ENCODE measurements around the gene CALHM5. TPM values are rescaled to one million over a fixed set of nuclear protein-coding genes. Genes with fewer than 3 reads are reported as not detected.
"Not testable (repeated sequence)": the region's sequence is repeated elsewhere in the genome, so short reads cannot be mapped to it uniquely, and the experiment has no call there.

Gene CALHM5, protein sequence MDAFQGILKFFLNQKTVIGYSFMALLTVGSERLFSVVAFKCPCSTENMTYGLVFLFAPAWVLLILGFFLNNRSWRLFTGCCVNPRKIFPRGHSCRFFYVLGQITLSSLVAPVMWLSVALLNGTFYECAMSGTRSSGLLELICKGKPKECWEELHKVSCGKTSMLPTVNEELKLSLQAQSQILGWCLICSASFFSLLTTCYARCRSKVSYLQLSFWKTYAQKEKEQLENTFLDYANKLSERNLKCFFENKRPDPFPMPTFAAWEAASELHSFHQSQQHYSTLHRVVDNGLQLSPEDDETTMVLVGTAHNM
- total RNA-seq (2014; rRNA removed; shearing (Covaris generic)) = under 0.01 TPM in 2 replicates

GRCh38 chr6:116511424-116512110 lies at the start of gene CALHM5:
TSS of gene CALHM5 (plus strand) at chr6:116511639. CDS start at chr6:116511697, 58 bp downstream.
- DNase-seq (ENCODE audit: low spot score) = no peak
- in situ Hi-C loops (cut with HindIII; ENCODE audit: low sequenced_read_pairs) = no loop called here

GRCh38 chr6:116461932-116462885 lies 49.2 kb upstream of the CALHM5 start:
- in situ Hi-C loops (cut with HindIII; ENCODE audit: low sequenced_read_pairs) = no loop called here
- DNase-seq (ENCODE audit: low spot score) = no peak

DNA sequence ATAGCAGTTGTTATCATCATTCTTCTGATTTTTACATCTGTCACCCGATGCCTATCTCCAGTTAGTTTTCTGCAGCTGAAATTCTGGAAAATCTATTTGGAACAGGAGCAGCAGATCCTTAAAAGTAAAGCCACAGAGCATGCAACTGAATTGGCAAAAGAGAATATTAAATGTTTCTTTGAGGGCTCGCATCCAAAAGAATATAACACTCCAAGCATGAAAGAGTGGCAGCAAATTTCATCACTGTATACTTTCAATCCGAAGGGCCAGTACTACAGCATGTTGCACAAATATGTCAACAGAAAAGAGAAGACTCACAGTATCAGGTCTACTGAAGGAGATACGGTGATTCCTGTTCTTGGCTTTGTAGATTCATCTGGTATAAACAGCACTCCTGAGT lies 48.1 kb upstream of the CALHM5 start:
- in situ Hi-C loops (cut with HindIII; ENCODE audit: low sequenced_read_pairs) = no loop called here
- no peak for DNase-seq (ENCODE audit: low spot score)

DNA sequence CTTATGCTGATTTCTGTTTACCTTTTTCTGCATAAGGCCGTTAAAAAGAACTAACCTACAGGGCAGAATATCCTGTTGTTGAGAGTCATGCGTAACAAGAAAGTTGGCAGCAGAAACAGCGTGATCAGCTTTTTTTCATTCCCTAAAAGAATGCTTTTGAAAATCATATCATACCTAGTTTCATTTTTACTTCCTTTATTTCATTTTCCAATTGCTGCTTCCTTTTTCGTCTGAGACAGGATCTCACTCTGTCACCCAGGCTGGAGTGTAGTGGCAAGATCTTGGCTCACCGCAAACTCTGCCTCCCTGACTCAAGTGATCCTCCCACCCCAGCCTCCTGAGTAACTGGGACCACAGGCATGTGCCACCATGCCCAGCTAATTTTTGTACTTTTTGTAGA lies 46.2 kb upstream of the CALHM5 start:
- in situ Hi-C loops (cut with HindIII; ENCODE audit: low sequenced_read_pairs) = no loop called here
- DNase-seq (ENCODE audit: low spot score) = no peak

DNA sequence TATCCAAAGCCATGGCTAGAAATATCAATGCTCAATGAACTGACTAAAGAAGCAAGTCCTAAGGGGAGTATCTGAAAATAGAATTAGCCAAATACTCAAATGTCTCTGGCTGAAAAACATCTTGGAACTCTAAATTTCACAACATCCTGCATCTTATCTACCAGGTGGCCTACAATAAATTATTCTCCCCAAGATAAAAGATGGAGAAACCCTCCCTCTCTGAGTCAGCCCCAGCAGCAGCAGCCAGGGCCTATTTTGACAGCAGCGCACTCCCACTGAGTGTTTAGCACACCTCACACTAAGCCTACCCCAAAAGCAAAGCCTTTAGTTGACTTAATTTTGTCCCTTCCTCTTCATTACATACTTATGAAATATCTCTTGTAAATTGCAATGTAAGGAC lies 44.3 kb upstream of the CALHM5 start:
- no peak for DNase-seq (ENCODE audit: low spot score)
- in situ Hi-C loops (cut with HindIII; ENCODE audit: low sequenced_read_pairs) = no loop called here

- in situ Hi-C loops (cut with HindIII; ENCODE audit: low sequenced_read_pairs) = no loop called here
- no peak for DNase-seq (ENCODE audit: low spot score)
These were observed 43.9 kb upstream of the CALHM5 start for GRCh38 chr6:116467514-116467913.

DNA sequence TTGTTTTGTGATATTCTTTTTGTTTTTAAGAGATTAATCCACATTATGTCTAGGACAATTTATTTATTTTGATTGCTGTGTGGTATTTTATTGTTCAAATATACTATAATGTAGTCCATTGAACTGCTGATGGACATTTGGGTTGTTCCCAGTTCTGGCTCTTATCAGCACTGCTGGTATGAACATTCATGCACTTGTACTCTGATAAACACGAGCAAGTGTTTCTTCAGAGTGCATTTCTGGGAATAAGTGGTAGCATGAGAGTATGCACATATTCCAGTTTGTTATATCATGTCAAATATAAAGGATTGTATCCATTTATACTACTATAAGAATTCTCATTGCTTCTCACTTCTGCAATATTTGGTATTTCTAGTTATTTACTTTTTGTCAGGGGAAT lies 43.1 kb upstream of the CALHM5 start:
- DNase-seq (ENCODE audit: low spot score) = no peak
- in situ Hi-C loops (cut with HindIII; ENCODE audit: low sequenced_read_pairs) = no loop called here

DNA sequence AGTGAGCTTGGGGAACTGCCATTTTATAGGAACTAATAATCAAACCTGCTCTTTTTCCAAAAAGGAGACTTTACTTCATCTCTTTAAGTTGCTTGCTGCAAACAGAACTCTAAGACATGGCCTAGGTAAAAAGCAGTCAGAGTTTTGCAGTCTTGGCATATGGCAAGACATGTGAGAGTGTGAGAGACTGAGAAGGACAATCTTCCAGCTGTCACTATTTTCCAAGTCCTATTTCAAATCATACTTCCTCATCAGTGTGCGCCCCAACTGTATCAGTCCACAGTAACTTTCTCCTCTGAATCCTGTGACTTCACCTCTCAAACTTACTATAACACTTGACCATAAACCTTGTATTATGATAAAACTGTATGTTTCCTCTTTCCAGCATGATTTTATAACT lies 39.9 kb upstream of the CALHM5 start:
- no peak for DNase-seq (ENCODE audit: low spot score)
- in situ Hi-C loops (cut with HindIII; ENCODE audit: low sequenced_read_pairs) = no loop called here

DNA sequence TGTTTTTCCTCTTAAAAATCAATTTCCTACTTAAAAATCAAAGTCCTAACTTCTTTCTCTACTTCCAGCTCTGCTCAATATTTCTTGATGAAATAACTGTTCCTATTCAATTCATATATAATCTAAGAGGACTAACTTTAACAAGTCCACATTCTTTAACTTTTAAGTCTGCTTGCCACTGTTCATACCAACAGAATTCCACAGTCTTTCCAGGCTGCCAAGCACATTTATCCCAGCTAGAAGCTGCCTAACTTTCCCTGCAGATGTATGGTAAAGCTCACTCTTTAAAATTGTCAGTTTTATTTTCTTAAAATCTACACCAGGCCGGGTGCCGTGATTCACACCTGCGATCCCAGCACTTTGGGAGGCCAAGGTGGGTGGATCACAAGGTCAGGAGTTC lies 38.7 kb upstream of the CALHM5 start:
- in situ Hi-C loops (cut with HindIII; ENCODE audit: low sequenced_read_pairs) = no loop called here

DNA sequence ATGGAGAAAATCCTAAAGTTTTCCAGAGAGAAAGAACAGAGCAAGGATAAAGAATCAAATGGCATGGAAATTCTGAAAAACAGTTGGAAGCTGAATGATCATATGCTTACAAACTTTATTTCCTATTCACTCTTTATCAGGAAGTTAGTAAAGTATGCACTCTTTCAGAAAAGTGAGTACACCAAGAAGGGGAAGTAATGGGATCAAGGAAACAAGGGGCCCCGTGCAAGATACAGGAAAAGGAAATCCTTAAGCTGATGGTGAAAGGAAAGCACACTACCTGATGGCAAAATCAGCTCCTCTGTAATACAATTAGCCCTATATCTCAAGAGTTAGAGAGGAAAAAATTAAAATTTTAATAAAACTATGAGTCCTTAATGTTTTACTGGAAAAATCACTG lies 36.3 kb upstream of the CALHM5 start:
- in situ Hi-C loops (cut with HindIII; ENCODE audit: low sequenced_read_pairs) = no loop called here

More for the DNA sequence above, 38.7 kb upstream of the CALHM5 start:
- no peak for DNase-seq (ENCODE audit: low spot score)

GRCh38 chr6:116476002-116476678 lies 35.3 kb upstream of the CALHM5 start:
- DNase-seq (ENCODE audit: low spot score) = no peak
- in situ Hi-C loops (cut with HindIII; ENCODE audit: low sequenced_read_pairs) = no loop called here

More for the DNA sequence above, 36.3 kb upstream of the CALHM5 start:
- DNase-seq (ENCODE audit: low spot score) = no peak

- in situ Hi-C loops (cut with HindIII; ENCODE audit: low sequenced_read_pairs) = no loop called here
- DNase-seq (ENCODE audit: low spot score) = no peak
These were observed 28.7 kb upstream of the CALHM5 start for GRCh38 chr6:116482780-116483179.

GRCh38 chr6:116483616-116484015 lies 27.8 kb upstream of the CALHM5 start:
- in situ Hi-C loops (cut with HindIII; ENCODE audit: low sequenced_read_pairs) = no loop called here
- DNase-seq (ENCODE audit: low spot score) = no peak

- in situ Hi-C loops (cut with HindIII; ENCODE audit: low sequenced_read_pairs) = no loop called here
- DNase-seq (ENCODE audit: low spot score) = no peak
These were observed 25.8 kb upstream of the CALHM5 start for GRCh38 chr6:116485559-116486184.

DNA sequence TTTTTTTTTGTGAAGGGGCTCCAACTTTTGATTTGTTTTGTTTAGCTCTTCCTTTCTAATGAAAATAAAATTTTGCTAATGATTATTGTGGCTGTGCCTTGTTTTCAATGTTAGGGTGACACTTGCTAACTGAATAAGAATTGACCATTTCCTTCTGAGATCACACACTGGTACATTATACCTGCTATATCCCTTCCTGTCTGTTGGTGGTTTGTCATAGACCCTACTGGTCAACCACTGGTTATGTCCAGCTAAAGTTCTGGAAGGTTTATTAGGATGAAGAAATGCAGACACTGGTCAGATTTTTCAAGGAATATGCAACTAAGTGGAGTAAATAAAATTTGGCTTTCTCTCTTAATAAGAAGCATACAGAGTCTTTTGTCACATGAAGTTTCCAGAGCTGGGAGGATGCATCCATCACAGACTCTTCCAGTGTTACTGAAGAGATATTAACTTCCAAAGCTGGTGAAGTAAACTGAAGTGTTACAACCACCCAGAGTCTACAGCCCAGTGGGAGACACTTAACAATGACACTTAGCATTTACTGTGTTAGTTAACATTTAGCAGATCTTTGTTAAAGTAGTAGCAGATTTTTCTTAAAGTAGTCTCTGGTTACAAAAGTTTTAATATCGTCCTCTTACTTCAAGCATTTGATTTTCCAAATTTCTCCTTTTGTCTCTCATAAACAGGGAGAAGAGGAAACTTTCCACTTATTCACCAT lies 19.7 kb upstream of the CALHM5 start:
- DNase-seq (ENCODE audit: low spot score) = no peak
- in situ Hi-C loops (cut with HindIII; ENCODE audit: low sequenced_read_pairs) = no loop called here

GRCh38 chr6:116492331-116493067 lies 18.9 kb upstream of the CALHM5 start:
- in situ Hi-C loops (cut with HindIII; ENCODE audit: low sequenced_read_pairs) = no loop called here
- DNase-seq (ENCODE audit: low spot score) = no peak

DNA sequence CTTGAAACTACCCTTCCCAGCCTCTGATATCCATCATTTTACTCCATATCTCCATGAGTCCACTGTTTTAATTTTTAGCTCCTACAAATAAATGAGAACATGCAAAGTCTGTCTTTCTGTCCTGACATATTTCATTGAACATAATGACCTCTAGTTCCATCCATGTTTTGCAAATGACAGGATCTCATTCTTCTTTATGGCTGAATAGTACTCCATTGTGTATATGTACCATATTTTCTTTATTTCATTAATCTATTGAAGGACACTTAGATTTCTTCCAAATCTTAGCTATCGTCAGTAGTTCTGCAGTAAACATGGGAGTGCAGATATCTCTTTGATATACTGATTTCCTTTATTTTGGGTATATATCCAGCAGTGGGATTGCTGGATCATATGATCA lies 16.3 kb upstream of the CALHM5 start:
- DNase-seq (ENCODE audit: low spot score); in situ Hi-C loops (cut with HindIII; ENCODE audit: low sequenced_read_pairs): not testable (repeated sequence)
